ENCODE measurements around the gene MYO10. TPM values are rescaled to one million over a fixed set of nuclear protein-coding genes. Genes with fewer than 3 reads are reported as not detected.

Gene MYO10
- total RNA-seq, 1 donor from 2014 or later = 80.2 TPM

GRCh38 chr5:16926417-16926816 lies 9.7 kb downstream of the MYO10 start:
- no peaks in the 10 kb centered on the region for H3K36me3 ChIP-seq (ENCODE audit: insufficient read depth, low read length)
- H3K79me2 ChIP-seq (ENCODE audit: insufficient read depth, low read length) = peaks cover 97% of the 10 kb centered on the region
- H3K9me3 ChIP-seq (ENCODE audit: insufficient read depth, low read depth, low read length) = no peaks in the 10 kb centered on the region
- H3K27me3 ChIP-seq (ENCODE audit: insufficient read depth, low read length) = no peaks in the 10 kb centered on the region
- peaks cover 88% of the 10 kb centered on the region for H4K20me1 ChIP-seq (ENCODE audit: insufficient read depth, low read length)
- peaks cover 4% of the 10 kb centered on the region for H3K36me3 Mint-ChIP-seq (ENCODE audit: low read depth, unreplicated experiment)
- no peak overlapping the region for H3K4me2 ChIP-seq (ENCODE audit: low read length)
- H3K27me3 Mint-ChIP-seq (ENCODE audit: low read depth, unreplicated experiment) = no peaks in the 10 kb centered on the region
- DNase-seq (ENCODE audit: low read depth) (no peak), FAIRE-seq (no peak)
- H3K27ac Mint-ChIP-seq (ENCODE audit: unreplicated experiment) = no peak overlapping the region
- H3K4me3 Mint-ChIP-seq (ENCODE audit: unreplicated experiment) = no peak overlapping the region
- peaks cover 22% of the 10 kb centered on the region for H3K4me1 Mint-ChIP-seq (ENCODE audit: low read depth, unreplicated experiment)
- no peaks in the 10 kb centered on the region for H3K9me3 Mint-ChIP-seq (ENCODE audit: unreplicated experiment)
- no peak overlapping the region for H3K27ac ChIP-seq (ENCODE audit: low read depth, low read length)
- H3K4me1 ChIP-seq (ENCODE audit: insufficient read depth, low read length) = peaks cover 12% of the 10 kb centered on the region
- no peak for TF ChIP-seq EZH2 (IDR thresholded peaks at IDR 0.05; ENCODE audit: insufficient read depth, low read length)
- TF ChIP-seq, protein P1, sequence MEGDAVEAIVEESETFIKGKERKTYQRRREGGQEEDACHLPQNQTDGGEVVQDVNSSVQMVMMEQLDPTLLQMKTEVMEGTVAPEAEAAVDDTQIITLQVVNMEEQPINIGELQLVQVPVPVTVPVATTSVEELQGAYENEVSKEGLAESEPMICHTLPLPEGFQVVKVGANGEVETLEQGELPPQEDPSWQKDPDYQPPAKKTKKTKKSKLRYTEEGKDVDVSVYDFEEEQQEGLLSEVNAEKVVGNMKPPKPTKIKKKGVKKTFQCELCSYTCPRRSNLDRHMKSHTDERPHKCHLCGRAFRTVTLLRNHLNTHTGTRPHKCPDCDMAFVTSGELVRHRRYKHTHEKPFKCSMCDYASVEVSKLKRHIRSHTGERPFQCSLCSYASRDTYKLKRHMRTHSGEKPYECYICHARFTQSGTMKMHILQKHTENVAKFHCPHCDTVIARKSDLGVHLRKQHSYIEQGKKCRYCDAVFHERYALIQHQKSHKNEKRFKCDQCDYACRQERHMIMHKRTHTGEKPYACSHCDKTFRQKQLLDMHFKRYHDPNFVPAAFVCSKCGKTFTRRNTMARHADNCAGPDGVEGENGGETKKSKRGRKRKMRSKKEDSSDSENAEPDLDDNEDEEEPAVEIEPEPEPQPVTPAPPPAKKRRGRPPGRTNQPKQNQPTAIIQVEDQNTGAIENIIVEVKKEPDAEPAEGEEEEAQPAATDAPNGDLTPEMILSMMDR (IDR thresholded peaks at IDR 0.05; ENCODE audit: insufficient read depth, low read depth, low read length) = no peak
- no peak overlapping the region for H2AFZ ChIP-seq (ENCODE audit: low read depth, low read length)
- H3K9ac ChIP-seq (ENCODE audit: low read length) = no peak overlapping the region
- no peak overlapping the region for H3K4me3 ChIP-seq (ENCODE audit: insufficient read depth, low read depth, low read length)

DNA sequence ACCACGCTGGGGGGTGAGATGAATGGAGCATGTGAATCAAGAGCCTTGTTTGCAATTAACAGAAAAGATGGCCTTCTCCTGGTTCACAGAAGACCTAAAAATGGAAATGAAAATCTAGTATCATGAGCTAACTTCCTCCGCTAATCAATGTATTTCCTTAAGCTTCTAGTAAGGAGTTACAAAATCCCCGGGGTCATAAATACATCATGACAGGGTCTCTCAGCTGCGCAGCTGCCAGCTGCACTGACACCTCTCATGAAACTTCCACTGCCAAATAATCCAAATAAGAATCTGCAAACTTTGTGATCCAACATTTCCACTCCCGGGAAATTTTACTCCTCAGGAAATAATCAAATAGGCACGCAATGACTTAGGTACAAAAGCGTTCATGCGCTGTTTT lies 11.9 kb downstream of the MYO10 start:
- no peak overlapping the region for H3K4me2 ChIP-seq (ENCODE audit: low read length)
- no peak overlapping the region for H2AFZ ChIP-seq (ENCODE audit: low read depth, low read length)
- peaks cover 11% of the 10 kb centered on the region for H3K4me1 Mint-ChIP-seq (ENCODE audit: low read depth, unreplicated experiment)
- H3K36me3 ChIP-seq (ENCODE audit: insufficient read depth, low read length) = no peaks in the 10 kb centered on the region
- peaks cover 3% of the 10 kb centered on the region for H3K4me1 ChIP-seq (ENCODE audit: insufficient read depth, low read length)
- no peaks in the 10 kb centered on the region for H3K9me3 ChIP-seq (ENCODE audit: insufficient read depth, low read depth, low read length)
- H3K4me3 Mint-ChIP-seq (ENCODE audit: unreplicated experiment) = no peak overlapping the region
- peaks cover 88% of the 10 kb centered on the region for H4K20me1 ChIP-seq (ENCODE audit: insufficient read depth, low read length)
- H3K9me3 Mint-ChIP-seq (ENCODE audit: unreplicated experiment) = no peaks in the 10 kb centered on the region
- H3K9ac ChIP-seq (ENCODE audit: low read length) = no peak overlapping the region
- no peaks in the 10 kb centered on the region for H3K27me3 ChIP-seq (ENCODE audit: insufficient read depth, low read length)
- DNase-seq (ENCODE audit: low read depth) = no peak
- H3K4me3 ChIP-seq (ENCODE audit: insufficient read depth, low read depth, low read length) = no peak overlapping the region
- FAIRE-seq = no peak
- H3K27ac Mint-ChIP-seq (ENCODE audit: unreplicated experiment) = no peak overlapping the region
- TF ChIP-seq, protein P1 (IDR thresholded peaks at IDR 0.05; ENCODE audit: insufficient read depth, low read depth, low read length) = no peak
- H3K79me2 ChIP-seq (ENCODE audit: insufficient read depth, low read length) = peaks cover 97% of the 10 kb centered on the region
- no peaks in the 10 kb centered on the region for H3K27me3 Mint-ChIP-seq (ENCODE audit: low read depth, unreplicated experiment)
- H3K27ac ChIP-seq (ENCODE audit: low read depth, low read length) = no peak overlapping the region
- H3K36me3 Mint-ChIP-seq (ENCODE audit: low read depth, unreplicated experiment) = peaks cover 4% of the 10 kb centered on the region

DNA sequence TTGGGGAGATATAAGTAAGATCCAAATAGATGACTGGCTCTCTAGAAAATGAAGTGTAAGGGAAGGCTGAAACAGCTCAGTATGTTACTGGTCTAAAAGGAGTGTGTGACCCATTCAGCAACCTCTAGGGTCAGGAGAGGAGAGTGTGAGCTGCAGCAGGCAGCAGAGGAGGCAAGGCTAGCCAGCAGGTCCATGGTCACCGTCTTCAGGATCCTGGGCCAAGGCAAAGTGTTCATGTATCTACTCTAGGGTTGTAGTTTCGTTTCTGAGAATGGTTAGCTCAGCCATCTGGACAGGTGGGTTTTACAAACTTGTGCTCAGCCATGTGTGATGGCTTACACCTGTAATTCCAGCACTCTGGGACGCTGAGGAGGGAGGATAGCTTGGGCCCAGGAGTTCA lies 13.7 kb downstream of the MYO10 start:
- H3K9ac ChIP-seq (ENCODE audit: low read length) = no peak overlapping the region
- peaks cover 90% of the 10 kb centered on the region for H4K20me1 ChIP-seq (ENCODE audit: insufficient read depth, low read length)
- H3K9me3 ChIP-seq (ENCODE audit: insufficient read depth, low read depth, low read length) = no peaks in the 10 kb centered on the region
- no peak overlapping the region for H3K4me3 Mint-ChIP-seq (ENCODE audit: unreplicated experiment)
- peaks cover 98% of the 10 kb centered on the region for H3K79me2 ChIP-seq (ENCODE audit: insufficient read depth, low read length)
- FAIRE-seq = no peak
- H3K4me1 ChIP-seq (ENCODE audit: insufficient read depth, low read length) = peaks cover 11% of the 10 kb centered on the region
- peaks cover 16% of the 10 kb centered on the region for H3K4me1 Mint-ChIP-seq (ENCODE audit: low read depth, unreplicated experiment)
- H3K36me3 ChIP-seq (ENCODE audit: insufficient read depth, low read length) = no peaks in the 10 kb centered on the region
- H3K4me3 ChIP-seq (ENCODE audit: insufficient read depth, low read depth, low read length) = no peak overlapping the region
- H3K9me3 Mint-ChIP-seq (ENCODE audit: unreplicated experiment) = no peaks in the 10 kb centered on the region
- DNase-seq (ENCODE audit: low read depth) = no peak
- no peaks in the 10 kb centered on the region for H3K27me3 Mint-ChIP-seq (ENCODE audit: low read depth, unreplicated experiment)
- no peaks in the 10 kb centered on the region for H3K27me3 ChIP-seq (ENCODE audit: insufficient read depth, low read length)
- H3K36me3 Mint-ChIP-seq (ENCODE audit: low read depth, unreplicated experiment) = peaks cover 4% of the 10 kb centered on the region
- TF ChIP-seq, protein P1 (IDR thresholded peaks at IDR 0.05; ENCODE audit: insufficient read depth, low read depth, low read length) = no peak
- TF ChIP-seq EZH2 (IDR thresholded peaks at IDR 0.05; ENCODE audit: insufficient read depth, low read length) = no peak
- H3K27ac ChIP-seq (ENCODE audit: low read depth, low read length) = no peak overlapping the region
- H2AFZ ChIP-seq (ENCODE audit: low read depth, low read length) = no peak overlapping the region
- no peak overlapping the region for H3K4me2 ChIP-seq (ENCODE audit: low read length)
- no peak overlapping the region for H3K27ac Mint-ChIP-seq (ENCODE audit: unreplicated experiment)
